ENCODE measurements around the gene KPNA5. TPM values are rescaled to one million over a fixed set of nuclear protein-coding genes. Genes with fewer than 3 reads are reported as not detected.
A peak's percentile ranks its signal among the peaks of the same experiment; 100 is the strongest.

Gene KPNA5
- total and polyA plus RNA-seq, 9 of the 15 experiments (the other 6 are each of a cell fraction or from before 2014, with no cell fraction given) = 3.2 to 10.3 (median 6.5) TPM

DNA sequence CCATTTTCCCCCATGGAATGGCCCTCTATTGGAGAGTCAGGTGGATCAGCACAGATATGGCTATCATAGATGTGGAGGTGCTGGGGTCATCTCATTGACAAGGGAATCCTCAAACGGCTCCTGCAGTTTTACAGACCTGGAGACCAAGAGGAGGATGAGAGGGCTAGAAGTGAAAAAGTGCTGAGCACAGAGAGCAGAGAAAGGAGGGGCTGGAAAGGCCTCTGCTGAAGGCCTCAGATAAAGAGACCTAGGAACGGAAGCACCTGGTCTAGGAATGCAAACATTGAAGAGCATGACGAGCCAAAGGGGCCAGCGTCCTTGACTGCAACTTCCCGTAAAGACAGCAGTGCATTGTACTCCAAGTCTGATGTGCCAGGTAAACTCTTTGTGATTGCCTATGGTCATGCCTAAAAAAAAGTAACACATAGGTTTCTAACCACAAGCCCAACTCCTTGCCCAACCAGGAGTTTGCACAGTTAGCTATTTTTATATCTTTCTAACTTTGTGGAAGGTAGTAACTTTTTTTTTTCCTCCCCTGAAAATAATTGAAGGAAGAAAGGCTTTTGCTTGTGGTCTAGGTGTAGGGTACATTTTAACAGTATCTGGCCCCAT lies 49.5 kb upstream of the KPNA5 start (continued):
- TF ChIP-seq ZBTB40 (IDR thresholded peaks at IDR 0.05) = no peak
- TF ChIP-seq ZBTB40 (CRISPR knock-in tag; IDR thresholded peaks at IDR 0.05) = no peak
- peak; percentile 74 for TF ChIP-seq ARID1B (IDR thresholded peaks at IDR 0.05)
- TF ChIP-seq, protein P1, sequence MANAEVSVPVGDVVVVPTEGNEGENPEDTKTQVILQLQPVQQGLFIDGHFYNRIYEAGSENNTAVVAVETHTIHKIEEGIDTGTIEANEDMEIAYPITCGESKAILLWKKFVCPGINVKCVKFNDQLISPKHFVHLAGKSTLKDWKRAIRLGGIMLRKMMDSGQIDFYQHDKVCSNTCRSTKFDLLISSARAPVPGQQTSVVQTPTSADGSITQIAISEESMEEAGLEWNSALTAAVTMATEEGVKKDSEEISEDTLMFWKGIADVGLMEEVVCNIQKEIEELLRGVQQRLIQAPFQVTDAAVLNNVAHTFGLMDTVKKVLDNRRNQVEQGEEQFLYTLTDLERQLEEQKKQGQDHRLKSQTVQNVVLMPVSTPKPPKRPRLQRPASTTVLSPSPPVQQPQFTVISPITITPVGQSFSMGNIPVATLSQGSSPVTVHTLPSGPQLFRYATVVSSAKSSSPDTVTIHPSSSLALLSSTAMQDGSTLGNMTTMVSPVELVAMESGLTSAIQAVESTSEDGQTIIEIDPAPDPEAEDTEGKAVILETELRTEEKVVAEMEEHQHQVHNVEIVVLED (CRISPR knock-in tag; IDR thresholded peaks at IDR 0.05) = no peak
- TF ChIP-seq TAL1 (IDR thresholded peaks at IDR 0.05) = peak; percentile 61; the same call in 1 of the 2 replicates
- TF ChIP-seq MNT (conservative IDR thresholded peaks at IDR 0.05) = peak in 1 of 2 experiments; percentile 53; a peak in 1 of 4 replicates
- no peak for TF ChIP-seq POLR2A (conservative IDR thresholded peaks at IDR 0.05)
- TF ChIP-seq, protein P2, sequence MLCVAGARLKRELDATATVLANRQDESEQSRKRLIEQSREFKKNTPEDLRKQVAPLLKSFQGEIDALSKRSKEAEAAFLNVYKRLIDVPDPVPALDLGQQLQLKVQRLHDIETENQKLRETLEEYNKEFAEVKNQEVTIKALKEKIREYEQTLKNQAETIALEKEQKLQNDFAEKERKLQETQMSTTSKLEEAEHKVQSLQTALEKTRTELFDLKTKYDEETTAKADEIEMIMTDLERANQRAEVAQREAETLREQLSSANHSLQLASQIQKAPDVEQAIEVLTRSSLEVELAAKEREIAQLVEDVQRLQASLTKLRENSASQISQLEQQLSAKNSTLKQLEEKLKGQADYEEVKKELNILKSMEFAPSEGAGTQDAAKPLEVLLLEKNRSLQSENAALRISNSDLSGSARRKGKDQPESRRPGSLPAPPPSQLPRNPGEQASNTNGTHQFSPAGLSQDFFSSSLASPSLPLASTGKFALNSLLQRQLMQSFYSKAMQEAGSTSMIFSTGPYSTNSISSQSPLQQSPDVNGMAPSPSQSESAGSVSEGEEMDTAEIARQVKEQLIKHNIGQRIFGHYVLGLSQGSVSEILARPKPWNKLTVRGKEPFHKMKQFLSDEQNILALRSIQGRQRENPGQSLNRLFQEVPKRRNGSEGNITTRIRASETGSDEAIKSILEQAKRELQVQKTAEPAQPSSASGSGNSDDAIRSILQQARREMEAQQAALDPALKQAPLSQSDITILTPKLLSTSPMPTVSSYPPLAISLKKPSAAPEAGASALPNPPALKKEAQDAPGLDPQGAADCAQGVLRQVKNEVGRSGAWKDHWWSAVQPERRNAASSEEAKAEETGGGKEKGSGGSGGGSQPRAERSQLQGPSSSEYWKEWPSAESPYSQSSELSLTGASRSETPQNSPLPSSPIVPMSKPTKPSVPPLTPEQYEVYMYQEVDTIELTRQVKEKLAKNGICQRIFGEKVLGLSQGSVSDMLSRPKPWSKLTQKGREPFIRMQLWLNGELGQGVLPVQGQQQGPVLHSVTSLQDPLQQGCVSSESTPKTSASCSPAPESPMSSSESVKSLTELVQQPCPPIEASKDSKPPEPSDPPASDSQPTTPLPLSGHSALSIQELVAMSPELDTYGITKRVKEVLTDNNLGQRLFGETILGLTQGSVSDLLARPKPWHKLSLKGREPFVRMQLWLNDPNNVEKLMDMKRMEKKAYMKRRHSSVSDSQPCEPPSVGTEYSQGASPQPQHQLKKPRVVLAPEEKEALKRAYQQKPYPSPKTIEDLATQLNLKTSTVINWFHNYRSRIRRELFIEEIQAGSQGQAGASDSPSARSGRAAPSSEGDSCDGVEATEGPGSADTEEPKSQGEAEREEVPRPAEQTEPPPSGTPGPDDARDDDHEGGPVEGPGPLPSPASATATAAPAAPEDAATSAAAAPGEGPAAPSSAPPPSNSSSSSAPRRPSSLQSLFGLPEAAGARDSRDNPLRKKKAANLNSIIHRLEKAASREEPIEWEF (CRISPR knock-in tag; IDR thresholded peaks at IDR 0.05) = no peak
- peak; percentile 51 for TF ChIP-seq RBM39 (optimal IDR thresholded peaks at IDR 0.05; ENCODE audit: low read depth, low read length)
- no peak for TF ChIP-seq MAX (CRISPR knock-in tag; IDR thresholded peaks at IDR 0.05)
